ENCODE data around the gene LRRC8C. TPM values are rescaled to one million over a fixed set of nuclear protein-coding genes. Genes with fewer than 3 reads are reported as not detected.
A peak's percentile ranks its signal among the peaks of the same experiment; 100 is the strongest.

Gene LRRC8C
- total RNA-seq, 2 experiments from 2014 or later = 28.4 to 30.2 TPM

DNA sequence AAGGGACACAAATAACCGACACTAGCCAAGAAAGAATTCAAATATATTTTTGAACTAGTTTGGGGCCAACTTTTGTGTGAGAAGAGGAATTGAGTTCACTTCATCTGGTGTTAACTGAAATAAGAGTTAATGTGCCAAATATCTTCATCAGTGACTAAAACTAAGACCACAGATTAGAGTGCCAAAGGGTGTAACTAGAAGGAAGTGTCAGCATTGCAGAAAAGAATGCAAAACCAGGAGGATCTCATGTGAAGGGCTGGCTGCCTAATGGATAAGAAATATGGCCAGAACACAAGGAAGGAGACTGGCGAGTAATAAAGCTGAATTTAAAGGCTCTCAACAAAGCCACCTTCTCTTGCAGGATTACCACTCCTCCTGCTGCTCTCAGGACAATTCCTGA is 126.1 kb downstream of the LRRC8C start:
- CTCF ChIA-PET = interaction anchor here (1.4 to 1.7 kb wide), 2 partner anchors 39 to 45 kb away, joined by 4 to 6 read pairs; no protein-coding TSS in a partner anchor
- no peaks in the 10 kb centered on the region for H3K36me3 ChIP-seq (ENCODE audit: insufficient read depth, low read length)
- no peak overlapping the region for H3K4me3 ChIP-seq (ENCODE audit: low read length)
- DNase-seq (no peak), ATAC-seq (ENCODE audit: poor library complexity) (no peak)
- H3K27me3 Mint-ChIP-seq = no peaks in the 10 kb centered on the region
- no peaks in the 10 kb centered on the region for H3K27me3 ChIP-seq (ENCODE audit: control insufficient read depth in 1 of 2, insufficient read depth in 2 of 2, low read length in 2 of 2)
- H3K4me1 Mint-ChIP-seq (ENCODE audit: low read depth) = peaks cover 91% of the 10 kb centered on the region
- H3K9me3 ChIP-seq (ENCODE audit: control insufficient read depth in 1 of 2, insufficient read depth in 1 of 2, low read length in 2 of 2) = no peaks in the 10 kb centered on the region
- H3K27ac Mint-ChIP-seq = peak overlapping the region; percentile 86
- peaks cover 76% of the 10 kb centered on the region for H3K4me1 ChIP-seq (ENCODE audit: insufficient read depth, low read length)
- peak overlapping the region; percentile 57 for H3K4me3 Mint-ChIP-seq
- POLR2A ChIA-PET = interaction anchor here (0.6 to 4.7 kb wide), 6 partner anchors 39 to 149 kb away, joined by 3 to 47 read pairs (median 8); partner anchors contain the start of gene LRRC8C
- TF ChIP-seq, protein P1, sequence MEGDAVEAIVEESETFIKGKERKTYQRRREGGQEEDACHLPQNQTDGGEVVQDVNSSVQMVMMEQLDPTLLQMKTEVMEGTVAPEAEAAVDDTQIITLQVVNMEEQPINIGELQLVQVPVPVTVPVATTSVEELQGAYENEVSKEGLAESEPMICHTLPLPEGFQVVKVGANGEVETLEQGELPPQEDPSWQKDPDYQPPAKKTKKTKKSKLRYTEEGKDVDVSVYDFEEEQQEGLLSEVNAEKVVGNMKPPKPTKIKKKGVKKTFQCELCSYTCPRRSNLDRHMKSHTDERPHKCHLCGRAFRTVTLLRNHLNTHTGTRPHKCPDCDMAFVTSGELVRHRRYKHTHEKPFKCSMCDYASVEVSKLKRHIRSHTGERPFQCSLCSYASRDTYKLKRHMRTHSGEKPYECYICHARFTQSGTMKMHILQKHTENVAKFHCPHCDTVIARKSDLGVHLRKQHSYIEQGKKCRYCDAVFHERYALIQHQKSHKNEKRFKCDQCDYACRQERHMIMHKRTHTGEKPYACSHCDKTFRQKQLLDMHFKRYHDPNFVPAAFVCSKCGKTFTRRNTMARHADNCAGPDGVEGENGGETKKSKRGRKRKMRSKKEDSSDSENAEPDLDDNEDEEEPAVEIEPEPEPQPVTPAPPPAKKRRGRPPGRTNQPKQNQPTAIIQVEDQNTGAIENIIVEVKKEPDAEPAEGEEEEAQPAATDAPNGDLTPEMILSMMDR (IDR thresholded peaks at IDR 0.05) = no peak
- no peaks in the 10 kb centered on the region for H3K9me3 Mint-ChIP-seq
- no peaks in the 10 kb centered on the region for H3K36me3 Mint-ChIP-seq (ENCODE audit: low read depth)
- H3K27ac ChIP-seq (ENCODE audit: low read depth in 1 of 2, low read length in 2 of 2) = peak overlapping the region; percentile 64 to 77
- intact Hi-C loops (cut with DNase I, micrococcal nuclease) = loop anchor here (5.0 kb wide), 2 partner anchors 37 to 42 kb away; no protein-coding TSS in a partner anchor

DNA sequence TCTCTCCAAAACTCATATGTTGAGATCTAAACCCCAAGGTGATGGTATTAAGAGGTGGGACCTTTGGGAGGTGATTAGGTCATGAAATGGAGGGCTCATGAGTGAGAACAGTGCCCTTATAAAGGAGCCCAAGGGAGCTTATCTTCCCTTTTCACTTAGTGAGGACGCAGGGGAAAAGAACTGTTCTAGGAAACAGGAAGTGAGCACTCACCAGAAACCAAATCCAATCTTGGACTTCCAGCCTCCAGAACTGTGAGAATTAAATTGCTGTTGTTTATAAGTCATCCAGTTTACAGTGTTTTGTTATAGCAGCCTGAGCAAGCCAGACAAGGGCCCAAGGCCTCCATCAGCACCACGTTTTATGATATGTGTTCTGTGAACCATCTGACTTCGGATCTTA is 127.6 kb downstream of the LRRC8C start:
- no peaks in the 10 kb centered on the region for H3K36me3 Mint-ChIP-seq (ENCODE audit: low read depth)
- Histone ChIP-seq H3K4me1 (ENCODE audit: insufficient read depth, low read length) (peaks cover 66% of the 10 kb centered on the region), H3K27ac (ENCODE audit: low read depth in 1 of 2, low read length in 2 of 2) (no peak overlapping the region), H3K9me3 (ENCODE audit: control insufficient read depth in 1 of 2, insufficient read depth in 1 of 2, low read length in 2 of 2) (no peaks in the 10 kb centered on the region), H3K27me3 (ENCODE audit: control insufficient read depth in 1 of 2, insufficient read depth in 2 of 2, low read length in 2 of 2) (no peaks in the 10 kb centered on the region), H3K4me3 (ENCODE audit: low read length) (no peak overlapping the region), H3K36me3 (ENCODE audit: insufficient read depth, low read length) (no peaks in the 10 kb centered on the region)
- no peaks in the 10 kb centered on the region for H3K9me3 Mint-ChIP-seq
- intact Hi-C loops (cut with DNase I, micrococcal nuclease) = loop anchor here in 1 of 2 experiments (5.0 kb wide), 2 partner anchors 63 to 243 kb away; no protein-coding TSS in a partner anchor
- H3K4me1 Mint-ChIP-seq (ENCODE audit: low read depth) = peaks cover 76% of the 10 kb centered on the region
- CTCF ChIA-PET = no interaction called here
- TF ChIP-seq, protein P1 (IDR thresholded peaks at IDR 0.05) = no peak
- DNase-seq = no peak
- ATAC-seq (ENCODE audit: poor library complexity) = no peak
- peak overlapping the region; percentile 86 for H3K27ac Mint-ChIP-seq
- H3K4me3 Mint-ChIP-seq = no peak overlapping the region
- no peaks in the 10 kb centered on the region for H3K27me3 Mint-ChIP-seq
- POLR2A ChIA-PET = interaction anchor here (4.7 kb wide), 1 partner anchor 129 kb away, joined by 46 read pairs; the partner anchor contains the start of gene LRRC8C

DNA sequence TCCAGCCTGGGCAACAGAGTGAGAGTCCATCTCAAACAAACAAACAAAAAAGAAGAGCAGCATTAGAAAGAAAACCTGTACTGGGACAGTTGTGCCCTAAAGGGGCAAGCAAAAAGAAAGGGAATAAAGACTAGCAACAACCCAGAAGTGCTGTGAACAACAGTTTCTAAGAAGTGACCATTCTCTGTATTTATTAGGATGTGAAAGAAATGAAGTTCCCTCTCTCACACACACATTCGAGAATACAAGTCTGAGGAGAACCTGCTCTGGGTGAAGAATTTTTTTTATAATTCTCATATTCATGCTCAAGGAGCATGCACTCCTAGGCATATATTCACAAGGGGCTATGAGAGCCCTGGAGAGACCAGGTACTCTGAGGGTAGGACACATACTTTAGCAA is 128.4 kb downstream of the LRRC8C start:
- Histone ChIP-seq H3K9me3 (ENCODE audit: control insufficient read depth in 1 of 2, insufficient read depth in 1 of 2, low read length in 2 of 2) (no peaks in the 10 kb centered on the region), H3K4me3 (ENCODE audit: low read length) (no peak overlapping the region), H3K36me3 (ENCODE audit: insufficient read depth, low read length) (no peaks in the 10 kb centered on the region), H3K4me1 (ENCODE audit: insufficient read depth, low read length) (peaks cover 60% of the 10 kb centered on the region), H3K27me3 (ENCODE audit: control insufficient read depth in 1 of 2, insufficient read depth in 2 of 2, low read length in 2 of 2) (no peaks in the 10 kb centered on the region), H3K27ac (ENCODE audit: low read depth in 1 of 2, low read length in 2 of 2) (no peak overlapping the region)
- ChIA-PET POLR2A (interaction anchor here (2.3 to 4.1 kb wide), 3 partner anchors 42 to 180 kb away, joined by 8 to 88 read pairs (median 20); no protein-coding TSS in a partner anchor), CTCF (interaction anchor here (2.8 to 3.5 kb wide), 2 partner anchors 129 to 278 kb away, joined by 38 to 133 read pairs; partner anchors contain the start of gene LRRC8C)
- TF ChIP-seq, protein P1 (IDR thresholded peaks at IDR 0.05) = no peak
- no peak for DNase-seq
- H3K27me3 Mint-ChIP-seq = no peaks in the 10 kb centered on the region
- no peaks in the 10 kb centered on the region for H3K36me3 Mint-ChIP-seq (ENCODE audit: low read depth)
- ATAC-seq (ENCODE audit: poor library complexity) = no peak
- no peaks in the 10 kb centered on the region for H3K9me3 Mint-ChIP-seq
- H3K4me1 Mint-ChIP-seq (ENCODE audit: low read depth) = peaks cover 68% of the 10 kb centered on the region
- H3K27ac Mint-ChIP-seq = peak overlapping the region; percentile 78
- intact Hi-C loops (cut with DNase I, micrococcal nuclease) = loop anchor here in 1 of 2 experiments (5.0 kb wide), 2 partner anchors 64 to 244 kb away; no protein-coding TSS in a partner anchor
- H3K4me3 Mint-ChIP-seq = no peak overlapping the region

Measured in CD4-positive, alpha-beta T cell (primary cell).